Ovary (tissue), 9 donors: Measurements from ENCODE around the gene SLC9A3. TPM values are rescaled to one million over a fixed set of nuclear protein-coding genes. Genes with fewer than 3 reads are reported as not detected.

Source experiments
- DNase-seq, 5 donors: peaks; one replicate each; pipeline ENCODE4 v3.0.0-alpha.2; 2019 to 2020
- H3K27ac ChIP-seq, 2 donors: fragments of 200-600 bp; one replicate each; pipeline versions ENCODE4 v1.5.1 to v1.8.0; 2019 to 2022
- H3K27me3 ChIP-seq: fragments of 200-600 bp; one replicate; pipeline ENCODE4 v1.8.0; 2022
- H3K36me3 ChIP-seq: fragments of 200-600 bp; sonication (generic); one replicate; pipeline ENCODE4 v1.5.1; 2019
- H3K4me1 ChIP-seq: one replicate; pipeline ENCODE4 v1.8.1; 2013; ENCODE audit warnings: mild to moderate bottlenecking, moderate library complexity; ENCODE audit not compliant: insufficient read depth
- H3K4me3 ChIP-seq: fragments of 200-600 bp; sonication (generic); one replicate; pipeline ENCODE4 v1.5.1; 2017
- H3K9me3 ChIP-seq, 2 donors: fragments of 200-600 bp in 1 of 2; sonication (generic) in 1 of 2; one replicate each; pipeline versions ENCODE4 v1.5.1 to v1.8.1; 2013 to 2019; ENCODE audit warnings: mild to moderate bottlenecking in 1 of 2, moderate library complexity in 1 of 2
- CTCF ChIP-seq, 3 donors: fragments of 450-650 bp in 2 of 3; fragments of 200-600 bp in 1 of 3; IDR thresholded peaks; one replicate each; pipeline versions ENCODE4 v1.5.1 to v1.8.0; 2016 to 2022; ENCODE audit warnings: antibody characterized with exemption in 3 of 3, mild to moderate bottlenecking in 1 of 3
- EP300 ChIP-seq: sonication (generic); formaldehyde crosslinking; IDR thresholded peaks from one replicate; pipeline ENCODE4 v1.6.1; 2017; ENCODE audit warnings: antibody characterized with exemption
- POLR2A ChIP-seq: fragments of 450-650 bp; IDR thresholded peaks from one replicate; pipeline ENCODE4 v1.6.1; 2017; ENCODE audit warnings: antibody characterized with exemption, mild to moderate bottlenecking, moderate library complexity
- WGBS, 3 donors: extraction: QIAGEN DNeasy Blood & Tissue Kit in 1 of 3; methylation state at CpG; one replicate each; pipeline versions ENCODE4 v1.1.5 to v1.1.7; 2013 to 2017; 5-methylcytosine and 5-hydroxymethylcytosine counted together
- intact Hi-C, 4 donors: fragments of 100-400 bp; cut with DNase I; formaldehyde crosslinking; loops; one replicate each; pipeline versions ENCODE4 v1.11.0 to v1.15.1; 2022 to 2023
- polyA plus RNA-seq, 2 donors: library from polyadenylated mRNA; stranded (reverse); fragments of 200-250 nt in 1 of 2; fragments of 350-450 nt in 1 of 2; fragmentation: Illumina TruSeq in 1 of 2; extraction: RNeasy Lipid Tissue Mini Kit (QIAGEN cat#74804) in 1 of 2; gene quantifications; one replicate each; pipeline ENCODE4 v1.2.3, GENCODE V29; 2013 to 2014
- total RNA-seq, 7 donors: library from RNA; depleted of rRNA in 2 of 7; stranded (reverse); fragments of >200 nt in 2 of 7; fragmentation: NEBNext Ultra II Directional in 3 of 7; extraction: Animal tissue kit (Norgen Biotek cat#: 25700) in 3 of 7; gene quantifications; one replicate each; pipeline versions ENCODE4 v1.1.0 to v1.2.4, GENCODE V29; 2016 to 2023
- donor health status: DM: no; HTN: no; CAD: no; lungs with moderate emphysema.
- donor health status: DM: no; HTN: no; CAD: no.
- donor health status: Bipolar disorder and iron deficiency.
- donor health status: DM: yes; HTN: yes; CAD: no.
- donor health status: DM: no; HTN: no; CAD: no.
- donor health status: DM: yes; HTN: yes; CAD: no.

SLC9A3 gene
- total and polyA plus RNA-seq, 9 donors: 1.2 to 3.6 (median 1.9) TPM

DNA sequence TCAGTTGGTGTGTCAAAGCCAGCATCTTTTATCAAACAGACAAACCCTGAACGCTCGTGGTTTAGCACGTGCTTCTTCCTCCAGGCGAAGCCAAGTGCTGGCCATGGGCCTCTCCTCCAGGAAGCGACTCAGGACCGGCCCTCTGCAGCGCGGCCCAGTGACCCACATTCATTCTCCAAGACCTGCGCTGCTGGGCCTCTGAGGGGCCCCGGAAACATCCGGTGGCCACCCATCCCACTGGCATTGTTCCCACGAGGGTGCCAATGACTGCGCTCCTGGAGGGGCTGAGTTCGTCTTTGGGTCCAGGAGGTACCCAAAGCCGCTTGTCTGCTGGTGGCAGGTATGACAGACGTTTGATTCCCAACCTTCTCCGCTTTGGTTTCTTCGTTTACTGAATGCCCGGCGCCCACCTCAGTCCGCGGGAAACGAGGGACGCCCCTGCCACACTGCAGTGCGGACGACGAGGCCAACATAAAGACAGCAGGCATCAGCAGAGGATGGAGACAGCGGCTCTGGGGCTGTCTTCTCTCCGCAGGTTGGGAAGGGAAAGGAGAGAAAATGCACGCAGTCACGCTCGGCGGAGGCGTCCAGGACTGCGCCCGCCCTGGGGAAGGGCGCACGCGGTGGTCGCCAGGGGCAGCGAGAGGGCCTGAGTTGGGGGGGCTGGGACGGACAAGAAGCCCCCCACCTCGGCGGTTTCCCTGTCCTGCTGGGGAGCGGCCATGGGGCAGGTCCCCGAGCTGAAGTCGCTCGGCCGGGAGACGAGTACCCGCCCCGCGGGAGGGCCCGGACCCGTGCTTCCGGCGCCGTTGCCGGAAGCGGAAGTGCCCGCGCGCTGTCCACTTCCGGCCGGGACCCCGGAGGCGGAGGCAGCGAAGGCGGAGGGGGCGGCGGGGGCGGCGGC, 81.7 kb downstream of the SLC9A3 start, which contains the start of gene EXOC3:
Gene EXOC3 (plus strand): TSS at position 842 of the 904 bp plus-strand sequence. CDS start 3,030 bp downstream, outside the sequence.
- TF ChIP-seq EP300 (no peak), POLR2A (peak; percentile 43)
- Histone ChIP-seq H3K36me3 (no peaks in the 10 kb centered on the region), H3K9me3 (no peaks in the 10 kb centered on the region), H3K4me3 (peak within 1 kb of the TSS; percentile 63), H3K27ac (peak within 1 kb of the TSS in 1 of 2 donors; percentile 63), H3K4me1 (peaks cover 14% of the 10 kb centered on the region), H3K27me3 (no peaks in the 10 kb centered on the region)
- intact Hi-C loops: loop anchor here in 1 of 4 donors (10.0 kb wide), 1 partner anchor 128 kb away; no protein-coding TSS in a partner anchor
- peak; percentile 65 to 84 (median 78) for DNase-seq
- 4 to 7% (median 4%) methylated on average over 44 to 71 of the region's 73 CpGs for WGBS, 3 donors

- no peaks in the 10 kb centered on the region for H3K36me3 ChIP-seq
- peak overlapping the region; percentile 63 for H3K4me3 ChIP-seq
- 87 to 94% (median 90%) methylated on average over 5 of the region's 5 CpGs for WGBS, 3 donors
- peaks cover 14% of the 10 kb centered on the region for H3K4me1 ChIP-seq
- DNase-seq: peak in 1 of 5 donors; percentile 8
- no peaks in the 10 kb centered on the region for H3K27me3 ChIP-seq
- H3K9me3 ChIP-seq: no peaks in the 10 kb centered on the region
- TF ChIP-seq CTCF (IDR thresholded peaks at IDR 0.05) (no peak), POLR2A (no peak), EP300 (no peak)
- H3K27ac ChIP-seq: no peak overlapping the region
- intact Hi-C loops: loop anchor here in 1 of 4 donors (10.0 kb wide), 1 partner anchor 127 kb away; no protein-coding TSS in a partner anchor
Observed at GRCh38 chr5:441996-442334, 82.3 kb downstream of the SLC9A3 start.

DNA sequence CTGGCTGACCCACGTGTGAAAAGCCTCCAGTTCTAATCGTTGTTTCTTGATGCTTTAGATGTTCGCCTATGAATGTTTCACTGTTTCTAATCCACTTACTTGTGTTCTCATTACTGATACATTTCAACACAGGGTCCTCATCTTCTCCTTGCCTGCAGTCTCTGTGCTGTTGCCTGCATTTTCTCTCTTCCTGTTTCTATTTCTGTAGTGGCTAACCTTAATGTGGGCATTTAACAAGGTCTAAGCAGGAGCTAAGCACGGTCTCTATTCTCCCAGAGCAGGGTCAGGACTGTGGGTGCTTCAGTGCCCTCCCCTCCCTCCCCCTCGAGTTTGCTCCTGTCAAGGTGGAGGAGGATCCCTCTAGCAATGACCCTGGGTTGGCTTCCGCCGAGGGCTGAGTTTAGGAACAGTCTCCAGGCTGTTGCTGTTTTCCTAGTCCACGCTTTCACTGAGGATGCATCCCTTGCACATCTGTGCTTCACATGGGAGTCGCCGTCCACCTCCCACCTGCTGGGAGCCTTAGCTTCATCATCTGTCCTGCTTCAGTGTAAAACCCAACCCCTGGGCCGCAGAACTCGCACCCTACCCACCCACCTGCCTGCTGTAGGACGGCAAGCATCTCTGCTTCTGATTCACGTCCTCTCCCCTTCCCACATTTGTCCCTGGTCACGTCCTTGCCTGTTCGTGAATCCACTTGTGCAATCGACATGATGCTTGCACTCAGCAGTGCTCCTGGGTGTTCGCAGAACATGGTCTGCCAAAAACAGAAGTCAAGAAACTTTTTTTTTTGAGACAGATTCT, 83.6 kb downstream of the SLC9A3 start:
- Histone ChIP-seq H3K27ac (no peak overlapping the region), H3K4me1 (peaks cover 14% of the 10 kb centered on the region)
- DNase-seq: no peak

DNA sequence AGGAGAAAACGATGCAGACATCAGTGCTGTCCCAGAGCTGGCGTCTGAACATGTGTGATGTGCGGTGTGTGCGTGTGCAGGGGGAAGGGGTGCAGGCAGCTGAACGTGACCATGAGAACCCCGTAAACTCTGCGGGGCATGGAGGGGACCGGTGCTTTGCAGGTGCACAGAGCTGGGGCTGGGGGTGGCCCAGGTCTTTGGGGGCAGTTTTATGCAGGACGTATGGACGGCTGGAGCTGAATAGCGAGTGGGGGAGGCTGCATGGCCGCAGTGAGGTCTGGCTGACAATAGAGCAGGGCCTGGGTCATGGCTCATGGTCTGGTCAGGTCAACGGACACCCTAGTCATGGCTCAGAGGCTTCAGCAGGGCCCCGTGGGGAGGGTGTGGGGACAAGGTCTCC, 84.6 kb downstream of the SLC9A3 start:
- no peak for DNase-seq
- H3K4me3 ChIP-seq: no peak overlapping the region

More for the DNA sequence above, 83.6 kb downstream of the SLC9A3 start:
- 39 to 53% (median 44%) methylated on average over 18 of the region's 18 CpGs for WGBS, 3 donors
- intact Hi-C loops: loop anchor here in 1 of 4 donors (10.0 kb wide), 1 partner anchor 126 kb away; no protein-coding TSS in a partner anchor
- no peaks in the 10 kb centered on the region for H3K27me3 ChIP-seq
- no peak overlapping the region for H3K4me3 ChIP-seq
- no peaks in the 10 kb centered on the region for H3K36me3 ChIP-seq
- no peaks in the 10 kb centered on the region for H3K9me3 ChIP-seq
- no peak for TF ChIP-seq POLR2A

More for the DNA sequence above, 84.6 kb downstream of the SLC9A3 start:
- 60 to 73% (median 67%) methylated on average over 14 of the region's 14 CpGs for WGBS, 3 donors
- Histone ChIP-seq H3K27ac (no peak overlapping the region), H3K27me3 (no peaks in the 10 kb centered on the region), H3K36me3 (no peaks in the 10 kb centered on the region), H3K9me3 (no peaks in the 10 kb centered on the region), H3K4me1 (peaks cover 14% of the 10 kb centered on the region)
- TF ChIP-seq POLR2A (no peak), EP300 (no peak), CTCF (IDR thresholded peaks at IDR 0.05) (no peak)
- intact Hi-C loops: loop anchor here in 1 of 4 donors (10.0 kb wide), 1 partner anchor 125 kb away; no protein-coding TSS in a partner anchor
